ENCODE data around the gene PCNA. TPM values are rescaled to one million over a fixed set of nuclear protein-coding genes. Genes with fewer than 3 reads are reported as not detected.
A peak's percentile ranks its signal among the peaks of the same experiment; 100 is the strongest.
"Not testable (repeated sequence)": the region's sequence is repeated elsewhere in the genome, so short reads cannot be mapped to it uniquely, and the experiment has no call there.

PCNA gene
- total RNA-seq, 1 donor from 2014 or later, result 22.3 TPM

DNA sequence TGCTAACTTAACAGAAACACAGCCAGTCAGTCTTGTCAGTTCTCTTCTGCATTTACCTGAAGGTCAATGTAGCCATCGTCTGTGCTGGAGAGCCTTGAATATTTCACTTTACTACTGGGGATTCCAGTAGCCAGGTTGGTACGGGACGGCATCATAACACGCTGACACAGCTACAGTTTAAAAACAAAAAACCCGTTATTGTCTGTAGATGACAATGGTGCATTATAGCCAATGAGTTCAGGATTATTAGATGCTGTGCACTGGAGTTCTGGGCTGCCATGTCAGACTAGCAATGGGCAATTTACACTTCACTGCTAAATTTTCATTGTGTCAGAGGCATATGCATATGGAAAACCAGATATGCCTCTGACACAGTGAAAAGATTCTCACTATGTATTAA, 10.5 kb downstream of the PCNA start:
- intact Hi-C loops (cut with DNase I), result no loop called here
- DNase-seq (ENCODE audit: low spot score) (no peak), ATAC-seq (no peak)

DNA sequence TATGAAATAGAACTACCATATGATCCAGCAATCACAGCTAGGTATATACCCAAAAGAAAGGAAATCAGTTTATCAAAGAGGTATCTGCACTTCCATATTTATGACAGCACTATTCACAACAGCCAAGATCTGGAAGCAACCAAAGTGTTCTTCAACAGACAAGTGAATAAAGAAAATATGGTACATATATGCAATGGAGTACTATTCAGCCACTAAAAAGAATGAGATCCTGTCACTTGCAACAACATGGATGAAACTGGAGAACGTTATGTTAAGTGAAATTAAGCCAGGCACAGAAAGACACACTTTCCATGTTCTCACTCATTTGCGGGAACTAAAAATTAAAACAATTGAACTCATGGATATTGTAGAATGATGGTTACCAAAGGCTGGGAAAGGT, 15.3 kb downstream of the PCNA start:
- DNase-seq (ENCODE audit: low spot score), result no peak
- ATAC-seq, result no peak
- intact Hi-C loops (cut with DNase I), result no loop called here

DNA sequence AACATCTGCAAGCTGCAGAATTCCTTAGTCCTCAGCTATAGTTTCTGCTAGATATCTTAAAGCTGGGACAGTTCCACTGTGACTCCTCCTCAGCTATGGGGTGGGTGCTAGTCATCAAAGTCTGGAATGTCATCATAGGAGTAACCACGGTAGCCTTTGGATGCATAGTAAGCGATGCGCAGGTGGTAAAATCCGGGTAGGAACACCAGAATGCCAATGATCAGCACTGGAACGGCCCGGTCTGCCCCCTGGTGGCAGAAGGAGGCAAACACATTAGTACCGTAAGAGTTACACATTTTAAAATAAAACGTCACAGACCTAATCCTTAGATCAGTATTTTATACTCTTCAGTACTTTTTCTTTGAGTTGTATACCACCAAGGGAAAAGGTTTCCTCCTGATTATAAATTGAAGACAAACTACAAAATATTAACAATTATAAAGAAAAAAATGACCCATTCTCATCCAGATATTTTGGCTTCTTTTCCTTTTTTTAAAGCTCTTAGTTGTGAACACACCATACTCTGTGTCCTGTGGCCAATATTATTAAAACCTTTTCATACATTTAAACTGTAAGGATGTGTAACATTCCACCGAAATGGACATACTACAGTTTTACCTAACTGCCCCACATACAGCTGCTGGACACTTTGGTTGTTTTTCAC, 18.9 kb downstream of the PCNA start:
- intact Hi-C loops (cut with DNase I), result no loop called here
- DNase-seq (ENCODE audit: low spot score) (peak; percentile 89), ATAC-seq (peak; percentile 83)

DNA sequence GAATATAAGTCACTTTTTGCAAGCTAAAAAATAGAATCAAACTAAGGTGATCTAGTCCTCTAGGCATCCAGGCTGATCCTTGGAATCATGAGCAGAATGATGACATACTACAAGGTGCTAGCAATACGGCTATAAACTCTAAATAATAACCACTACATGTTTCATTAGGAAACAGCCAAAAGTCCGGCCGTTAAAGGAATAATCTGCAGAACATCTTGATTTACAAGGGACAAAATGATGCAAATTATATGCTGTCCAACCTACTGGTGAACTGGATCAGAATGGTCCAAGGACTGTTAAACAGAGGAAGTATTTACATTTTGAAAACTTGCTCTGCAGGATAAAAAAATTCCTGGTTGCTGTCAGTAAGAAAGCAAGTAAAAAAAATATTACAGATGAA, 19.8 kb downstream of the PCNA start:
- intact Hi-C loops (cut with DNase I); DNase-seq (ENCODE audit: low spot score); ATAC-seq: not testable (repeated sequence)

DNA sequence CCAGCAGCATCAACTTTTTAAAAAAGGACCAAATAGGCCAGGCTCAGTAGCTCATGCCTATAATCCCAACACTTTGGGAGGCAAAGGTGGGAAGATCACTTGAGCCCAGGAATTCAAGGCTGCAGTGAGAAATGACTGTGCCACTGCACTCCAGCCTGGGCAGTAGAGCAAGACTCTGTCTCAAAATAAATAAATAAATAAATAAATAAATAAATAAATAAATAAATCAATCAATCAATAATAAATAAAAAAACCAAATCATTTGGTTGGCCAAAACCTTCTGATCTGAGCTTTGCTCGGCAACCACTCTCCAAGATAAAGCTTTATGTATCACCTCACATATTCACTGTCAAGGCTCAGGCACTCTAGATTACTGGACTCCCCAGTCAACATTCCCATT, 20.7 kb downstream of the PCNA start:
- intact Hi-C loops (cut with DNase I); ATAC-seq; DNase-seq (ENCODE audit: low spot score): not testable (repeated sequence)

DNA sequence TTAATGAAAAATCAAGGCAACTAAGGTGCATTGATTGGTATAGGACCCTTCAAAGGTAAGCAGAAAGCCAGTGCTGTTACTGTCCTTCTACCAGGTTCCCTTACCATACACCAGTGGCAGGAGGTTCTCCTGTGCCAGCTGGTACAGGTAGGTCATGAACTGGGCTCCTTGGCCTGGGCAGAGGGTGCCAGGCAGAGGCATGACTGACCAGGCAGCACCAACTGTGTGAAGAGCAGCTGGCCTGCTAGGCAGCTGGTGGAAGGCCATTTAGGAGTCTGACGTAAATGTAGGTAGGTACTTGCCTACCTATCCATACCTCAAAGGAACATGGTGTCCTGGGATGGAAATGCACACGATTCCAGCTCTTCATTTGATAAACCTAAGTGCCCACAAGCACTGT, 23.3 kb downstream of the PCNA start:
- intact Hi-C loops (cut with DNase I), result no loop called here
- DNase-seq (ENCODE audit: low spot score) (no peak), ATAC-seq (no peak)

DNA sequence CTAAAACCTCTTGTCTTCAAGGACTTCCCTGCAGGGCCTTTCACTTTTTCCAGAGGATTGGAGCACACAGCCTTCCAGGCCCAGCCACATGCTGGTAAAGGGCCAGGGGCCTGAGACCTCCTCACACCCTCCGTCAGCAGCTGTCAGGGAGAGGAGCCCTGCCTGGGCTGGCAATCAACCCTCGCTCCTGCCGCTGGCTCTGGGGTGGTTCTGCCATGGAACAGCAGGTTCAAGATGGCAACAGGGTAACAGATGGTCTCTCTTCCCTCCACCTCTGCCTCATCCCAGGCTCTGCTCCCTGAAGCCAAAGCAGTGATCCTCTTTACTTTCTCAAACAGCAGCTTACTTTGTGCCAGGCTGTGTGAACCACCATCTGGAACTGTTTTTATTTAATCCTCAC, 23.8 kb downstream of the PCNA start:
- DNase-seq (ENCODE audit: low spot score) (no peak), ATAC-seq (no peak)
- intact Hi-C loops (cut with DNase I), result no loop called here

DNA sequence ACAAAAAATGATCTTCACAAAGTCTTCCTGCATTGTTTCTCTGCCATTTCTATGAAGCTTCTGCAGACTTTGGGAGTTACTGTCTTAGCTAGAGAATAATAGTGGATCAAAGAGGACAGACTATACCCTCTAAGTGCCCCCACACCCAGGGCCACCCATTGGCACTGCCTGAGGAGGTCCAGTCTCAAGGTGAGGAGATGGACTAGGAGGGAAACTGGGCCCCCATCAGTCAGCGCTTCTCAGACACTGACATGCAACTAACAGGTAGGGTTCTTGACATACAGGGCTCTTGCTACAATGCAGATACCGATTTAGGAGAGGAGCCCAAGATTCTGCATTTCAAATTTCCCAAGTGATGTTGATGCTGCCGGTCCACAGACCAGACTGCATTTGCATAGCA, 24.3 kb downstream of the PCNA start:
- ATAC-seq (no peak), DNase-seq (ENCODE audit: low spot score) (no peak)
- intact Hi-C loops (cut with DNase I), result no loop called here

DNA sequence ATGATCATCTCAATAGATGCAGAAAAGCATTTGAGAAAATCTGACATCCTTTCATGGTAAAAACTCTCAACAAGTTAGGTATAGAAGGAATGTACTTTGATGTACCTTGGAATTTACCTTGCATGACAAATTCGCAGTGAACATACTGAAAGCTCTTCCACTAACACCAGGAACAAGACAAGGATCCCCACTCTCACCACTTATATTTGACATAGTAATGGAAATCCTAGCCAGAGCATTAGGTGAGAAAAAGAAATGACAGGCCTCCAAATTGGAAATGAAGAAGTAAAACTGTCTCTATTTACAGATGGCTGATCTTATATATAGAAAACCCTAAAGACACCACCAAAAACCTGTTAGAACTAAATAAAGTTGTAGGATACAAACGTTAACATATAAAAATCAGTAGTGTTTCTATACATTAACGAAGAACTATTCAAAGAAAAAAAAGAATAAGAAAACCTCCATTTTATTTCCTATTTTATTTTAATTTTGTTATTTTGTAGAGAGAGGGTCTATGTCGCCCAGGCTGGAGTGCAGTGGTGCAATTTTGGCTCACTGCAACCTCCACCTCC, 26.9 kb downstream of the PCNA start:
- intact Hi-C loops (cut with DNase I), result no loop called here
- ATAC-seq (no peak), DNase-seq (ENCODE audit: low spot score) (no peak)

DNA sequence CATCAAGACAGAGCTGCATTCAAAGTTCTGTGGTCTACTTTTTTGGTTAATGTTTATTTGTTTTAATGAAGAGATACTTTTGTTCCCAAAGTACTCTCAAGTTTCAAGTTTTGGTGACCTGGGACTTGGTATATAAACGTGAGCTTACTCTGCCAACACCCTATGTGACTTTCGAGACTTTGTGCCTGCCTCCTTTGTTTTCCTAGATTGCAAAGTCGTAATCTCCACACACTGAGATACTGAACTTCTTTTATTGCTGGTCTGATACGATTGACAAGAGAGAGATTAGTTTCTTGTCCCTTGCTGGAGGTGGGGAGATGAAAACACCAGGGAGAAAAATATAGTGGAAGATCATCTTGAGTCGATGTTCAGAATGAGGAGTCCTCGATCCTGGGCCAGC, 27.9 kb downstream of the PCNA start:
- ATAC-seq (no peak), DNase-seq (ENCODE audit: low spot score) (no peak)
- intact Hi-C loops (cut with DNase I), result no loop called here

DNA sequence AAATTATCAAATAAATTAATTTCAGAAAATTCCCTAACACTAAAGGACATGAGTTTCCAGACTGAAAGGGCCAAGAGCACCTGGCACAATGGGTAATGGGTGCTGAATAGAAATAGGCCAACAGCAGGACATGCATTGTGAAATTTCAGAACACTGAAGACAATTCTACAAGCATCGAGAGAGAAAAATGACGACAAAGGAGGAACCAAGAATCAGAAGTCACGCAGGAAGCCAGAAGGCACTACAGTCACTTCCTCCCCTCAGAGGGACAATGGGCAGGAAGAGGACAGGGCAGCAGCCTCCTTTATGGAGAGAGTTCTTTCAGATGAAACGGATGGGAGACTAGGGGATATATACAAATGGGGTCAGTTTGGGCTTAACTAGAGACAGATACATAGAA, 29.6 kb downstream of the PCNA start:
- intact Hi-C loops (cut with DNase I), result no loop called here
- peak; percentile 79 for ATAC-seq
- no peak for DNase-seq (ENCODE audit: low spot score)

DNA sequence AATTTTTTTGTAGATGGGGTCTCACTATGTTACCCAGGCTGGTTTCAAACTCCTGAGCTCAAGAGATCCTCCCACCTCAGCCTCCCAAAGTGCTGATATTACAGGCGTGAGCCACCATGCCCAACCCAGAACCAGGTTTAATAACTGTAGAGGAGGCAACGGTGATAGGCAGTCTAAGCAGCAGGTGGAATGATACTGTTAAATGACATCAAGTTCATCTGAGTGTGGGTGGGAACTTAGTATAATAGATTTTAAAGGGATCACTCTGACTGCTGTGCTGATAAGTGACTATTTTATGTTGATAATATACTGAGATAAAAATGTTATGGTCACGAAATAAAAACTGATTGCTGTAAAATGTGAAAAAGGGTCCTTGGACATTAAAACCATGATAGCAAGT, 31.1 kb downstream of the PCNA start:
- intact Hi-C loops (cut with DNase I), result no loop called here
- ATAC-seq (no peak), DNase-seq (ENCODE audit: low spot score) (no peak)

DNA sequence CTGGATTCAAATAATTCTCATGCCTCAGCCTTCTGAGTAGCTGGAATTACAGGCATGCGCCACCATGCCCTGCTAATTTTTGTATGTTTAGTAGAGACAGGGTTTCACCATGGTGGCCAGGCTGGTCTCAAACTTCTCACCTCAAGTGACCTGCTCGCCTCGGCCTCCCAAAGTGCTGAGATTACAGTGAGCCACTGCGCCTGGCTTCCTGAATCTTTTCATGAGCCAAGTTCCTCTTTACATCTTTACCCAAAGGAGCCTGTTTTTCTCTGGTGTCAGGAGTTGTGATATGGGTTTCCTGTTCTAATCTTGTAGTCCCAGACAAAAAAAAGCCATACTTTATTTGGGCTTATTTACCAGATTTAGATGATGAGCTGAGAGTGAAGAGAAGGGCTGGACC, 34.4 kb downstream of the PCNA start:
- ATAC-seq (no peak), DNase-seq (ENCODE audit: low spot score) (no peak)
- intact Hi-C loops (cut with DNase I), result no loop called here

DNA sequence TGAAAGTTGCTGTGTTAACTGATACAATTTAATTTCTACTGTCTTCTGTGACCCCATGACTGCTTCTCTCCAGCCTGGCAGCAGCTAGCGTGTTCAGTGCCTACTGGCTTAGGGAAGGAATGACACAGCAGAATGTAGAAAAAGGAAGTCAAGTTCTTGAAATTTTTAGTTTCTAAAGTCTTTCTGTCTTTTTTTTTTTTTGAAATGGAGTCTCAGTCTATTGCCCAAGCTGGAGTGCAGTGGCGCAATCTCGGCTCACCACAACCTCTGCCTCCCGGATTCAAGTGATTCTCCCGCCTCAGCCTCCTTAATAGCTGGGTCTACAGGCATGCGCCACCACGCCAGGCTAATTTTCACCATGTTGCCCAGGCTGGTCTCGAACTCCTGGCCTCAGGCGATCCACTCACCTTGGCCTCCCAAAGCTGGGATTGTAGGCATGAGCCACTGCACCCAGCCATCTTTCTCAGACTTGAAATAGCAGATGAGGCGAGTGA, 39.3 kb downstream of the PCNA start:
- DNase-seq (ENCODE audit: low spot score) (peak; percentile 81), ATAC-seq (peak; percentile 94)
- intact Hi-C loops (cut with DNase I), result no loop called here

DNA sequence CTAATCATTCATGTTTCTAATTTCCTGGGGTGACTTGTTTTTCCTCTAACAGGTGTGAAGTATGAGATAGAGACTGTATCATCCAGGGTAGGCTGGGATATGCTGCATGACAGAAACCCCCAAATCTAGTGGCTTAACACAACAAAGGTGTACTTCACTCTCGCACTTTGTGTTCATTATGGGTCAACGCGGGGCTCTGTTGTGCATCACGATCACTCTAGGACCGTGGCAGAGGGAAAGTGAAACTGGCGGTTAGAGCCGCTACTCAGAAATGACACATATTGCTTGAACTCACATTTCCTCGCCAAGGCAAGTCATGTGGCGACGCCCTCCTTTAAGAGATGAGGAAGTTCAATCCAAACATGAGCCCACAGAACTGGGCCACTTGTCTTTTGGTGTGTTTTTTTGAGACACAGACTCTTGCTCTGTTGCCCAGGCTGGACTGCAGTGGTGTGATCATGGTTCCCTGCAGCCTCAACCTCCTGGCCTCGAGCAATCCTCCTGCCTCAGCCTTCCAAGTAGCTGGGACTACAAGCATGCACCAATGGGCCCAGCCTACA, 41.3 kb downstream of the PCNA start:
- peak; percentile 70 for DNase-seq (ENCODE audit: low spot score)
- intact Hi-C loops (cut with DNase I), result no loop called here
- ATAC-seq, result peak; percentile 68

DNA sequence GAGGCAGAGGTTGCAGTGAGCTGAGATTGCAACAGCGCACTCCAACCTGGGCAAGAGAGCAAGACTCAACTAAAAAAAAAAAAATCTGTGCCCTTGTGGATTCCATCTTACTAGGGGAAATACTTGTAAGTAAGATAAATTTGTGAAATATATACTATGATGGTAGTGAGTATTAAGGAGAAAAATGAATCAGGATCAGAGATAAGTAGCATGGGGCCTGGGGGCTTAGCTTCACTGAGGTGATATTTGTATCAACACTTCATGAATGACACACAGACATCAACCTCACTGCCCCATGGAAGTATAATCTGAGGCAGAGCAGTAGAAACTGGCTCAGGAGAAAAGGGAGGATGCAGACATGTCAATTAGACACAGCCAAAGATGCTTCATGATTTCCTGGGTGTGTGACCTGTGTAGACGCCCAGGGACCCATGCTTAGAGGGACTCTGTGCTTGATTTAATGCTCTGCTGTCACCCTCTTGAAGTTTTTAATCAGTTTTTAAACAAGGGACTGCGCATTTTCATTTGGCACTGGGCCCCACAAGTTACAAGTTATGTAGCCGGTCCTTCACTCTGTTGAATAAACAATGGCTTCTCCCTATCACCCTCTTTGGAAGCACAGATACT, 41.9 kb downstream of the PCNA start:
- intact Hi-C loops (cut with DNase I), result no loop called here
- no peak for ATAC-seq
- DNase-seq (ENCODE audit: low spot score), result no peak

DNA sequence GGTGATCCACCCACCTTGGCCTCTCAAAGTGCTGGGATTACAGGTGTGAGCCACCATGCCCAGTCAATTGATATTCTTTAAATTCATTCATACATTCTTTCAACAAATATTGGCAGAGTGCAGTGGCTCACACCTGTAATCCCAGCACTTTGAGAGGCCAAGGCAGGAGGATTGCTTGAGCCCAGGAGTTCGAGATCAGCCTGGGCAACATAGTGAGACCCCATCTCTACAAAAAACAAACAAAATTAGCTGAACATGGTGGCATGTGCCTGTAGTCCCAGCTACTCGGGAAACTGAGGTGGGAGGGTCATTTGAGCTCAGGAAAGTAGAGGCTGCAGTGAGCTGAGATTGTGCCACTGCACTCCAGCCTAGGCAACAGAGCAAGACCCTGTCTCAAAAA, 42.8 kb downstream of the PCNA start:
- ATAC-seq; intact Hi-C loops (cut with DNase I): not testable (repeated sequence)

DNA sequence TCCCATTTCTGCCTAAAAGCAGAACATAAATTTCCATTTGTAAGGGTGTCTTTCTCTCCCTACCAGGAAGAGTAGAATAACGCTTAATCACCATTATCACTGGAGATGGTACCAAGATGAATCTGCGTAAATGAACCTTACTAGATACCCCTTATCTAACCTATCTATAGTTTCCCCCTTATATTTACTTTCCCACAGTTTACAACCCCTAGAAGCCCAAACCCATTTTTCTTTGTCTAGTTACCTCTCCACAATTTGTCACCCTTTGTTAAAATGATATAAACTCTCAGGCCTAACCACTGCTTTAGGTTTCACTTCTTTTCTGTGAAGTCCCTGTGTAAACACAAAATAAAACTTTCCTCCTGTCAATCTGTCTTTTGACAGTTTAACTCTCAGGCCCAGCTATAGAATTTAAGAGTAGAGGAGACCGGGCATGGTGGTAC, 45.5 kb downstream of the PCNA start:
- intact Hi-C loops (cut with DNase I), result no loop called here
- DNase-seq (ENCODE audit: low spot score) (no peak), ATAC-seq (no peak)

More for the DNA sequence above, 42.8 kb downstream of the PCNA start:
- not testable (repeated sequence) for DNase-seq (ENCODE audit: low spot score)

DNA sequence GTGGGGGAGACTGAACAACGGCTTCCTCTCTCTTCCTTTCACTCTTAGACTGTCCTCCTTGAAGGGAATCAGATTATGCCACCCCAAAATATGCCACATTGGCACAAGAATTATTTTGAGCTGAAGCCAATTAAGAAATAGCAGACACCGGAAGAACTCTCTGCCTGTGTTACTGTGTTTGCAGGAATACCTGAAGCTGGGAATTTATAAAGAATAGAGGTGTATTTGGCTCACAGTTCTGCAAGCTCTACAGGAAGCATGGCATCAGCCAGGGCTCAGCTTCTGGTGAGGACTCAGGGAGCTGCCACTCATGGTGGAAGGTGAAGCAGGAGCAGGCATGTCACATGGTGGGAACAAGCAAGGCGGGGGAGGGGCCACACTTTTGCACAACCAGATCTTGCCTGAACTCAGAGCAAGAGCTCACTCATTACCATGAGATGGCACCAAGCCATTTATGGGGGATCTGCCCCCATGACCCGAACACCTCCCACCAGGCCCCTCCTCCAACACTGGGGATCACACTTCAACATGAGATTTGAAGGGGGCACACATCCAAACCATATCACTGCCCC, 46.0 kb downstream of the PCNA start:
- DNase-seq (ENCODE audit: low spot score) (peak; percentile 67), ATAC-seq (no peak)
- intact Hi-C loops (cut with DNase I), result no loop called here
